Activated CD4-positive, alpha-beta T cell treated with anti-CD3 and anti-CD28 coated beads, Interleukin-2, amount 10 ng/mL, durations not matched to agents 24 days and 14 days (primary cell): ENCODE data around the gene HHAT. TPM values are rescaled to one million over a fixed set of nuclear protein-coding genes. Genes with fewer than 3 reads are reported as not detected.
"Not testable (repeated sequence)": the region's sequence is repeated elsewhere in the genome, so short reads cannot be mapped to it uniquely, and the experiment has no call there.

Experiments used
- DNase-seq: peaks from one replicate; pipeline ENCODE4 v3.0.0; 2022
- H3K27ac Mint-ChIP-seq: one replicate; pipeline ENCODE4 v1.8.0; 2022; ENCODE audit warnings: mild to moderate bottlenecking, mixed read lengths
- H3K27me3 Mint-ChIP-seq: one replicate; pipeline ENCODE4 v1.8.0; 2022; ENCODE audit warnings: mixed read lengths
- H3K36me3 Mint-ChIP-seq: one replicate; pipeline ENCODE4 v1.8.0; 2022; ENCODE audit warnings: low read depth, mild to moderate bottlenecking, mixed read lengths
- H3K4me1 Mint-ChIP-seq: one replicate; pipeline ENCODE4 v1.8.0; 2021; ENCODE audit warnings: mixed read lengths
- H3K4me3 Mint-ChIP-seq: one replicate; pipeline ENCODE4 v1.8.0; 2022; ENCODE audit warnings: mild to moderate bottlenecking, moderate library complexity, mixed read lengths
- H3K9me3 Mint-ChIP-seq: one replicate; pipeline ENCODE4 v1.8.0; 2021; ENCODE audit warnings: mixed read lengths
- intact Hi-C: fragments of 100-400 bp; cut with micrococcal nuclease; formaldehyde crosslinking; loops from one replicate; pipeline ENCODE4 v1.15.1; 2023
- total RNA-seq: library from RNA; stranded (reverse); gene quantifications from 2 replicates; pipeline ENCODE4 v1.2.3, GENCODE V29; 2022

The HHAT gene
- total RNA-seq, 1 donor from 2014 or later, result 0.47 TPM

DNA sequence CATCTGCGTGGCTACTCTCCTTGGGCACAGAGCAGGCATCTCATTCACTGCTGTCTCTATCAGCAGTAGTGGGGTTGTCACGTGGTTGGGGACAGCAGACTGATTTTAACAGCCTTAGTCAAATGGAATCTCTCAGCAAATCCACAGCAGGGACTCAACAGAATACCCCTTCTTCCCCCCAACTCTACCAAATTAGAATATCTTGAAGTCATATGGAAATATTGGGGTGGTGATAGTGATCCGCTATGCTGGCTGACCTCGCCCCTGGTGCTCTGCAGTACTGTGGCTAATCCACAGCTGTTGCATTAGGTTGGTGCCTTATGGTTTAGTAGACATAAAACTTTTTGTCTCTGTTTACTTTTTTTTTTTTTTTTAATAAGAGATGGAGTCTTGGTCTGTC lies 23.9 kb downstream of the HHAT start:
- no peaks in the 10 kb centered on the region for H3K36me3 Mint-ChIP-seq
- peaks cover 5% of the 10 kb centered on the region for H3K27me3 Mint-ChIP-seq
- no peak overlapping the region for H3K27ac Mint-ChIP-seq
- H3K4me1 Mint-ChIP-seq, result peaks cover under 1% of the 10 kb centered on the region
- intact Hi-C loops, result no loop called here
- H3K4me3 Mint-ChIP-seq, result no peak overlapping the region
- no peaks in the 10 kb centered on the region for H3K9me3 Mint-ChIP-seq
- DNase-seq, result no peak

DNA sequence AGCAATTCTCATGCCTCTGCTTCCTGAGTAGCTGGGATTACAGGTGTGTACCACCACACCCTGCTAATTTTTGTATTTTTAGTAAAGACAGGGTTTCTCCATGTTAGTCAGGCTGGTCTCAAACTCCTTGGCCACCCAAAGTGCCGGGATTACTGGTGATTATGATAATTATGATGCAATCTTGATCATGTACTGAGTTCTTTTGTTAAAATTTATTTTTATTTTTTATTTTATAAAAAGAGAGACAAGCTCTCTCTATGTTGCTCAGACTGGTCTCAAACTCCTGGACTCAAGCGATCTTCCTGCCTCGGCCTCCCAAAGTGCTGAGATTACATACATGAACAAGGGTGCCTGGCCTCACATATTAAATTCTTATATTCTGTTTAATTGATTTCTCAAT lies 25.6 kb downstream of the HHAT start:
- H3K27me3 Mint-ChIP-seq, H3K4me1 Mint-ChIP-seq, H3K4me3 Mint-ChIP-seq, intact Hi-C loops, H3K36me3 Mint-ChIP-seq, H3K9me3 Mint-ChIP-seq, DNase-seq, H3K27ac Mint-ChIP-seq: not testable (repeated sequence)

DNA sequence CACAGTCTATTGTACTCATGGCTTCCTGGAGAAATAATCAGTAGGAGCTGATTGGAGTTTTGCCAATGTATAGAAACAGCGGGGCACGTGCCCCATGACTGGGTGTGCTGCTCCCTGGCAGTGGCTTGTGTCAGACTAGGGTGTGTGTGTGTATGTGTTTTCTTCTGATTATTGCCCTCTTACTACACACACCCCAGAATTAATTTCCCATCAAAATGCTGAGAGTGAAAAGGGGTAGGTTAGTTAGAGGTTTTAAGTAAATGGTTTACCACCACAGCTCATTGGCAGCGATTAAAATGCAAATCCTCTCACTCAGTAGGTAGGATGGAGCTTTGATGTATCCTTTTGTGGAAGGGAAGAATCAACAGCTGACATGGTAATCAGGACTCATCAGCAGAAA lies 29.9 kb downstream of the HHAT start:
- H3K36me3 Mint-ChIP-seq, result no peaks in the 10 kb centered on the region
- peaks cover 2% of the 10 kb centered on the region for H3K4me1 Mint-ChIP-seq
- H3K27me3 Mint-ChIP-seq, result peaks cover 1% of the 10 kb centered on the region
- H3K9me3 Mint-ChIP-seq, result no peaks in the 10 kb centered on the region
- intact Hi-C loops, result no loop called here
- no peak for DNase-seq
- no peak overlapping the region for H3K27ac Mint-ChIP-seq
- H3K4me3 Mint-ChIP-seq, result no peak overlapping the region

GRCh38 chr1:210359255-210359654 lies 30.6 kb downstream of the HHAT start:
- H3K27me3 Mint-ChIP-seq, result peaks cover 1% of the 10 kb centered on the region
- H3K4me1 Mint-ChIP-seq, result peaks cover 2% of the 10 kb centered on the region
- intact Hi-C loops, result no loop called here
- H3K9me3 Mint-ChIP-seq, result no peaks in the 10 kb centered on the region
- no peak overlapping the region for H3K4me3 Mint-ChIP-seq
- no peak overlapping the region for H3K27ac Mint-ChIP-seq
- no peaks in the 10 kb centered on the region for H3K36me3 Mint-ChIP-seq
- DNase-seq, result no peak

- Mint-ChIP-seq H3K27me3 (no peaks in the 10 kb centered on the region), H3K27ac (no peak overlapping the region), H3K9me3 (no peaks in the 10 kb centered on the region), H3K4me1 (peaks cover 2% of the 10 kb centered on the region), H3K4me3 (no peak overlapping the region), H3K36me3 (no peaks in the 10 kb centered on the region)
- DNase-seq, result no peak
- intact Hi-C loops, result loop anchor here (1.0 kb wide), 1 partner anchor 39 kb away; no protein-coding TSS in a partner anchor
These were observed 32.3 kb downstream of the HHAT start for GRCh38 chr1:210360852-210361477.

DNA sequence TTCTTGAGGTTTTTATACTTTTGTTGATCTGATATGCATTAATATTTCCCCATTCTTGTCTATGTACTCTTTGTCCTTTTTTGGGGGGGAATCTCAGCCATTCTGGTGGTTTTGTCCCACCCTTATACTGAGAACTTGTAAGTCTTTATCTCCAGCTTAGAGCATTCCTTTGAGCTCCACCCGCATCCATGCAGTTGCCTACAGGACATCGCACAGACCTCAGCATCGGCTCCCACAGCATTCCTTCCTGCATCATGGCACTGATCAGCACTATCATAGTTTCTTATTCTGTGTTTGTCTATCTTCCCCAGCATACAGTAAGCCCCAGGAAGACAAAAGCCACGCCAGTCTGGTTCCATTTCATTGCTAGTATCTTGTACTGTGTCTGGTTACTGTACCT lies 33.0 kb downstream of the HHAT start:
- no peaks in the 10 kb centered on the region for H3K9me3 Mint-ChIP-seq
- no peaks in the 10 kb centered on the region for H3K27me3 Mint-ChIP-seq
- no peak for DNase-seq
- no peaks in the 10 kb centered on the region for H3K36me3 Mint-ChIP-seq
- intact Hi-C loops, result loop anchor here (1.0 kb wide), 1 partner anchor 39 kb away; no protein-coding TSS in a partner anchor
- H3K4me3 Mint-ChIP-seq, result no peak overlapping the region
- no peak overlapping the region for H3K27ac Mint-ChIP-seq
- H3K4me1 Mint-ChIP-seq, result peaks cover 2% of the 10 kb centered on the region

- Mint-ChIP-seq H3K27me3 (no peaks in the 10 kb centered on the region), H3K4me3 (no peak overlapping the region), H3K9me3 (no peaks in the 10 kb centered on the region), H3K36me3 (no peaks in the 10 kb centered on the region), H3K27ac (no peak overlapping the region), H3K4me1 (peaks cover 2% of the 10 kb centered on the region)
- intact Hi-C loops, result no loop called here
- DNase-seq, result no peak
These were observed 33.8 kb downstream of the HHAT start for GRCh38 chr1:210362526-210362925.

DNA sequence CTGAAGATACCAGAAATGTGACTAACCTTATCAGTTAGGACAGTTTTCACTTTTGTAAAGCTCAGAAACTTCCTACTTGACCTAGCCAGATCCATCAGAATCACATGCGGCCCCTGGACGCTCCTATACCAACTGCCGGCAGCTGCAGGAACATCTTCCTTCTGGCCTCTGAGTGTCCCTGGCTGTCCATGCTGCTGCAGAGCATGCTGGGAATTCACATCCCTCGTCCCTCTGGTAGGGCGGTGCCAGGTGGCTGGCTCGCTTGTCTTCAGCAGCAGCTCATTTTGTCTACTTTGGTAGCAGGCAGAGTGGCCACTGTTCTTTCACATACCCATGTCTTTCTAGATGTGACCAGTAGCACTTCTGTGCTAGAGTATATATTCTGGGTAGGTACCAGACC lies 34.4 kb downstream of the HHAT start:
- DNase-seq, result no peak
- H3K27ac Mint-ChIP-seq, result no peak overlapping the region
- H3K4me1 Mint-ChIP-seq, result peaks cover 2% of the 10 kb centered on the region
- no peaks in the 10 kb centered on the region for H3K27me3 Mint-ChIP-seq
- intact Hi-C loops, result no loop called here
- H3K9me3 Mint-ChIP-seq, result no peaks in the 10 kb centered on the region
- H3K4me3 Mint-ChIP-seq, result no peak overlapping the region
- H3K36me3 Mint-ChIP-seq, result no peaks in the 10 kb centered on the region

DNA sequence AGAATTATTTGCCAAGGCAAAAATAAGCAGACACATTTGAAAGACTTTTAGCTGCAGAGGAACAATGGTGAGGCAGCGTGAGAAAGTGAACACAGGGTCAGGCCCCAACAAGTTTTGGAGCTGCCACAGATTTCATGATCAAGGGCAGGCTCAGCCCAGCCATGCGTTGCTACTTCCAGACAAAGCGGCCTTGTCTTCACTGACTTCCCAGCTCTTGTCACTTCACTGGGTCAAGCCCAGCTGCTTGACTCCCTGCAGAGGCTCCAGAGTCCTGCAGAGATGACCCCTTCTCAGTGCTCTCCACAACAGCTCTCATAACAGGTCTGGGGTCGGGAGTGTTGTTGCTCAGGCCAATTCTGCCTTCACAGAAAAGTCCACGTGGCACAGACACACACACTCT lies 35.8 kb downstream of the HHAT start:
- Mint-ChIP-seq H3K4me3 (no peak overlapping the region), H3K27me3 (peaks cover 2% of the 10 kb centered on the region), H3K4me1 (peaks cover 2% of the 10 kb centered on the region), H3K9me3 (no peaks in the 10 kb centered on the region), H3K36me3 (no peaks in the 10 kb centered on the region), H3K27ac (no peak overlapping the region)
- DNase-seq, result no peak
- intact Hi-C loops, result no loop called here

- Mint-ChIP-seq H3K27ac (no peak overlapping the region), H3K36me3 (no peaks in the 10 kb centered on the region), H3K27me3 (peaks cover 2% of the 10 kb centered on the region), H3K4me3 (no peak overlapping the region), H3K4me1 (no peaks in the 10 kb centered on the region), H3K9me3 (no peaks in the 10 kb centered on the region)
- intact Hi-C loops, result no loop called here
- DNase-seq, result no peak
These were observed 38.1 kb downstream of the HHAT start for GRCh38 chr1:210366767-210367166.

- H3K27ac Mint-ChIP-seq, result no peak overlapping the region
- DNase-seq, result no peak
- no peaks in the 10 kb centered on the region for H3K9me3 Mint-ChIP-seq
- H3K36me3 Mint-ChIP-seq, result no peaks in the 10 kb centered on the region
- no peak overlapping the region for H3K4me3 Mint-ChIP-seq
- H3K4me1 Mint-ChIP-seq, result no peaks in the 10 kb centered on the region
- intact Hi-C loops, result no loop called here
- peaks cover 2% of the 10 kb centered on the region for H3K27me3 Mint-ChIP-seq
These were observed 38.9 kb downstream of the HHAT start for GRCh38 chr1:210367566-210367965.

DNA sequence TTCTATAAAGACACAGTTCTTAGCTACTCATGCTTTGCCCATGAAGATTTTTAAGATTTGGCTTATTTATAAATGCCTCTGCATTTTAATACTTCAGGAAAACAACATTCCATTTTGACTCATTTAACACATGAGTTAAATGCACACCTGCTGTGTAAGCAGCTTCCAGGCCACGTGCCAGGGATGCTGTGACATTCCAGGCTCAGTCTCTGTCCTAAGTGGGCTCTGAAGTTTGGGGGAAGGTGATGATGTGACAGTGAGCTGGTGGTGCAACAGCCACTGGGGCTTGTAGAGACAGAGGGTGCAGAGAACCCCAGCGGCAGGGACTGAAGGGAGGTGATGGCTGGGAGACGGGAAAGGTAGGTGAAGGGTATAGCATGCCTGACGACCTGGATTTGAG lies 40.7 kb downstream of the HHAT start:
- no peak for DNase-seq
- H3K4me1 Mint-ChIP-seq, result peaks cover 5% of the 10 kb centered on the region
- H3K27me3 Mint-ChIP-seq, result peaks cover 2% of the 10 kb centered on the region
- H3K4me3 Mint-ChIP-seq, result no peak overlapping the region
- intact Hi-C loops, result no loop called here
- H3K27ac Mint-ChIP-seq, result no peak overlapping the region
- no peaks in the 10 kb centered on the region for H3K9me3 Mint-ChIP-seq
- H3K36me3 Mint-ChIP-seq, result no peaks in the 10 kb centered on the region

DNA sequence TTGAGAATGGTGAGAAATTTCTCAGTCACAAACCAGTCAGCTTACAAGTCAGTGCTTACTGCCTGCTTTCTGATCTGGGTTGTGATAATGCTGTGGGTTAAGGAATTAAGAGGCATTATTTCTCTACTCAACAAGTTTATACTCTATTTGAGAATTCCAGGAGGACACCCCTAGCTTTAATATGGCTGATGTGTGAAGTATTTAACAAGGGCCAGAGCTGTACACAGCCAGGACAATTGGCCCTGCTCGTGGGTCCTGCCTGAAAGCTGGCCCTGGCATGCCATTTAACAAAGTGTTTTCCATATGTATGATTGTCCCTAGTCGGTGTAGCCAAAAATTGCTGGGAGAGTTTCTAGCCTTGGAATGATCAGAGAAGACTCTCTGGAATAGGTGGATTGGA lies 43.2 kb downstream of the HHAT start:
- peaks cover 9% of the 10 kb centered on the region for H3K4me1 Mint-ChIP-seq
- intact Hi-C loops, result no loop called here
- H3K36me3 Mint-ChIP-seq, result no peaks in the 10 kb centered on the region
- peaks cover 6% of the 10 kb centered on the region for H3K27me3 Mint-ChIP-seq
- H3K9me3 Mint-ChIP-seq, result no peaks in the 10 kb centered on the region
- no peak overlapping the region for H3K27ac Mint-ChIP-seq
- no peak for DNase-seq
- no peak overlapping the region for H3K4me3 Mint-ChIP-seq

- Mint-ChIP-seq H3K9me3 (no peaks in the 10 kb centered on the region), H3K27ac (no peak overlapping the region), H3K4me1 (peaks cover 9% of the 10 kb centered on the region), H3K36me3 (no peaks in the 10 kb centered on the region), H3K4me3 (no peak overlapping the region), H3K27me3 (peaks cover 12% of the 10 kb centered on the region)
- no peak for DNase-seq
- intact Hi-C loops, result no loop called here
These were observed 43.8 kb downstream of the HHAT start for GRCh38 chr1:210372491-210372890.

- Mint-ChIP-seq H3K36me3 (no peaks in the 10 kb centered on the region), H3K4me3 (no peak overlapping the region), H3K9me3 (no peaks in the 10 kb centered on the region), H3K27me3 (peaks cover 13% of the 10 kb centered on the region), H3K27ac (peak overlapping the region; percentile 75), H3K4me1 (peaks cover 9% of the 10 kb centered on the region)
- DNase-seq, result no peak
- intact Hi-C loops, result no loop called here
These were observed 44.4 kb downstream of the HHAT start for GRCh38 chr1:210372931-210373627.
